Vagina (tissue), 2 donors: ENCODE measurements around the gene FAM156B.
"Not testable (repeated sequence)": the region's sequence is repeated elsewhere in the genome, so short reads cannot be mapped to it uniquely, and the experiment has no call there.

Experiments
- CTCF ChIP-seq, 3 experiments: fragments of 450-650 bp in 2 of 3; fragments of 200-600 bp in 1 of 3; sonication (generic) in 1 of 3; IDR thresholded peaks; one replicate each; pipeline ENCODE4 v1.5.1; 2017 to 2019; ENCODE audit warnings: antibody characterized with exemption in 3 of 3, mild to moderate bottlenecking in 2 of 3, moderate library complexity in 2 of 3
- POLR2A ChIP-seq, 2 donors: fragments of 450-650 bp; IDR thresholded peaks; one replicate each; pipeline ENCODE4 v1.6.1; 2017; ENCODE audit warnings: antibody characterized with exemption in 2 of 2, mild to moderate bottlenecking in 2 of 2, moderate library complexity in 2 of 2

GRCh38 chrX:52907137-52907536 is 10.0 kb downstream of the FAM156B start:
- not testable (repeated sequence) for TF ChIP-seq CTCF, POLR2A (IDR thresholded peaks at IDR 0.05)
